Loucy (cell line): ENCODE data around the gene COL12A1.

ENCODE experiments used
- EZH2phosphoT487 ChIP-seq: fragments of 200-600 bp; IDR thresholded peaks from 2 replicates; pipeline ENCODE4 v1.6.1; 2018; ENCODE audit warnings: antibody characterized with exemption, mild to moderate bottlenecking, moderate library complexity, borderline replicate concordance
- TF ChIP-seq, protein P1 (sequence below): fragments of 200-600 bp; sonication (generic); conservative IDR thresholded peaks from 2 replicates; pipeline ENCODE4 v1.5.1; 2014; ENCODE audit warnings: mild to moderate bottlenecking, antibody characterized with exemption, low read length

- TF ChIP-seq, protein P1, sequence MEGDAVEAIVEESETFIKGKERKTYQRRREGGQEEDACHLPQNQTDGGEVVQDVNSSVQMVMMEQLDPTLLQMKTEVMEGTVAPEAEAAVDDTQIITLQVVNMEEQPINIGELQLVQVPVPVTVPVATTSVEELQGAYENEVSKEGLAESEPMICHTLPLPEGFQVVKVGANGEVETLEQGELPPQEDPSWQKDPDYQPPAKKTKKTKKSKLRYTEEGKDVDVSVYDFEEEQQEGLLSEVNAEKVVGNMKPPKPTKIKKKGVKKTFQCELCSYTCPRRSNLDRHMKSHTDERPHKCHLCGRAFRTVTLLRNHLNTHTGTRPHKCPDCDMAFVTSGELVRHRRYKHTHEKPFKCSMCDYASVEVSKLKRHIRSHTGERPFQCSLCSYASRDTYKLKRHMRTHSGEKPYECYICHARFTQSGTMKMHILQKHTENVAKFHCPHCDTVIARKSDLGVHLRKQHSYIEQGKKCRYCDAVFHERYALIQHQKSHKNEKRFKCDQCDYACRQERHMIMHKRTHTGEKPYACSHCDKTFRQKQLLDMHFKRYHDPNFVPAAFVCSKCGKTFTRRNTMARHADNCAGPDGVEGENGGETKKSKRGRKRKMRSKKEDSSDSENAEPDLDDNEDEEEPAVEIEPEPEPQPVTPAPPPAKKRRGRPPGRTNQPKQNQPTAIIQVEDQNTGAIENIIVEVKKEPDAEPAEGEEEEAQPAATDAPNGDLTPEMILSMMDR = no peak
- no peak for TF ChIP-seq EZH2phosphoT487
Observed at GRCh38 chr6:75199889-75200288, 6.0 kb downstream of the COL12A1 start.
